Omental fat pad (tissue), 4 donors: ENCODE results near the gene FRAS1. TPM values are rescaled to one million over a fixed set of nuclear protein-coding genes. Genes with fewer than 3 reads are reported as not detected.

Experiments
- ATAC-seq: fragments of 150-250 bp; one replicate; pipeline ENCODE4 v1.9.1; 2016; ENCODE audit warnings: mild to moderate bottlenecking, moderate library complexity; ENCODE audit not compliant: low FRiP score
- DNase-seq: peaks from one replicate; pipeline ENCODE4 v3.0.0-alpha.2; 2019; ENCODE audit warnings: low spot score
- total RNA-seq, 4 donors: library from RNA; depleted of rRNA; stranded (reverse); fragments of >200 nt; gene quantifications; one replicate each; pipeline ENCODE4 v1.1.0, GENCODE V29; 2016
- TF ChIP-seq, protein P1 (sequence below), 3 donors: fragments of 450-650 bp; IDR thresholded peaks; one replicate each; pipeline ENCODE4 v1.5.1; 2016 to 2017; ENCODE audit warnings: antibody characterized with exemption in 3 of 3, mild to moderate bottlenecking in 3 of 3, moderate library complexity in 2 of 3

FRAS1 gene
- total RNA-seq, 4 donors from 2014 or later: 0.47 to 40.5 (median 7.7) TPM

DNA sequence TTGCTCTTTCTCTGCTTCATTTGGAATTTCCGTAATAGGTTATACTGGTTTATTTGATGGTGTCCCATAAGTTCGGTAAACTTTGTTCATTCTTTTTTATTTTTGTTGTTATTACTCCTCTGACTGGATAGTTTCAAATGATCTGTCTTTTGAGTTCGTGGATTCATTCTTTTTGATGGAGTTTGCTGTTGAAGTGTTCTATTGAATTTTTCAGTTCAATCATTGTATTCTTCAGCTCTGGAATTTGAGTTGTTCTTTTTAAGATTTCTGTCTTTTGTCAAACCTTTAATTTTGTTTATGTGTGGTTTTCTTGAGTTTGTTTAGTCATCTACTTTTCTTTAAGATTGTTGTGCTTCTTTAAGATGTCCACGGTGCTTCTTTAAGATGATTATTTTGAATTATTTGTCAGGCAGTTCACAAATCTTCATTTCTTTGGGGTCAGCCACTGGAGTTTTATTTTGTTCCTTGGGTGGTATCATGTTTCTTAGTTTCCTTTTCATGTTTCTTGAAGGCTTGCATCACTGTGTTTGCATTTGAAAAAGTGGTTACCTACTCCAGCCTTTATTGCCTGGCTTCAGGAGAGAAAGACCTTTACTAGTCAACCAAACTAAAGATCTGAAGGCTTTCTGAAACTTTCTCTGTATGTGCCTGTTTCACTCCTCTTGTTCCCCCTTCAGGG, 339.6 kb downstream of the FRAS1 start:
- no peak for ATAC-seq
- TF ChIP-seq, protein P1, sequence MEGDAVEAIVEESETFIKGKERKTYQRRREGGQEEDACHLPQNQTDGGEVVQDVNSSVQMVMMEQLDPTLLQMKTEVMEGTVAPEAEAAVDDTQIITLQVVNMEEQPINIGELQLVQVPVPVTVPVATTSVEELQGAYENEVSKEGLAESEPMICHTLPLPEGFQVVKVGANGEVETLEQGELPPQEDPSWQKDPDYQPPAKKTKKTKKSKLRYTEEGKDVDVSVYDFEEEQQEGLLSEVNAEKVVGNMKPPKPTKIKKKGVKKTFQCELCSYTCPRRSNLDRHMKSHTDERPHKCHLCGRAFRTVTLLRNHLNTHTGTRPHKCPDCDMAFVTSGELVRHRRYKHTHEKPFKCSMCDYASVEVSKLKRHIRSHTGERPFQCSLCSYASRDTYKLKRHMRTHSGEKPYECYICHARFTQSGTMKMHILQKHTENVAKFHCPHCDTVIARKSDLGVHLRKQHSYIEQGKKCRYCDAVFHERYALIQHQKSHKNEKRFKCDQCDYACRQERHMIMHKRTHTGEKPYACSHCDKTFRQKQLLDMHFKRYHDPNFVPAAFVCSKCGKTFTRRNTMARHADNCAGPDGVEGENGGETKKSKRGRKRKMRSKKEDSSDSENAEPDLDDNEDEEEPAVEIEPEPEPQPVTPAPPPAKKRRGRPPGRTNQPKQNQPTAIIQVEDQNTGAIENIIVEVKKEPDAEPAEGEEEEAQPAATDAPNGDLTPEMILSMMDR (IDR thresholded peaks at IDR 0.05): no peak

DNA sequence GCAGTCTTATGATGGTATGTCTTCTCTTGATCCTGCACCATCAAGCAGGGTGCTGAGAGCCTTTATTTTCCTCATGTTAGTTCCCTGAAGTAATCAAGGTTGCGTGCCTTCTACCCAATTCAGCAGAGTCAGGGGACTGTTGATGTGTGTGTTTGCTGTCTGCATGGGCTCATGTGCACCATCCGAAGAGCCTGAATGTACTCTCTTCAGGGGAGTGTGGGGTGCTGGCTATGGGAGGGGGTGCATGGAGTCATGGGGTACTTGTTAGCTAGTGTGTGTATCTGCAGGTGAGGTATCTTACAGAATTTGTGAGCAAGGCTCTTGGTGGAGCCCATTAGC, 340.1 kb downstream of the FRAS1 start:
- DNase-seq (no peak), ATAC-seq (no peak)
- TF ChIP-seq, protein P1 (IDR thresholded peaks at IDR 0.05): no peak

More for the DNA sequence above, 339.6 kb downstream of the FRAS1 start:
- DNase-seq: no peak

DNA sequence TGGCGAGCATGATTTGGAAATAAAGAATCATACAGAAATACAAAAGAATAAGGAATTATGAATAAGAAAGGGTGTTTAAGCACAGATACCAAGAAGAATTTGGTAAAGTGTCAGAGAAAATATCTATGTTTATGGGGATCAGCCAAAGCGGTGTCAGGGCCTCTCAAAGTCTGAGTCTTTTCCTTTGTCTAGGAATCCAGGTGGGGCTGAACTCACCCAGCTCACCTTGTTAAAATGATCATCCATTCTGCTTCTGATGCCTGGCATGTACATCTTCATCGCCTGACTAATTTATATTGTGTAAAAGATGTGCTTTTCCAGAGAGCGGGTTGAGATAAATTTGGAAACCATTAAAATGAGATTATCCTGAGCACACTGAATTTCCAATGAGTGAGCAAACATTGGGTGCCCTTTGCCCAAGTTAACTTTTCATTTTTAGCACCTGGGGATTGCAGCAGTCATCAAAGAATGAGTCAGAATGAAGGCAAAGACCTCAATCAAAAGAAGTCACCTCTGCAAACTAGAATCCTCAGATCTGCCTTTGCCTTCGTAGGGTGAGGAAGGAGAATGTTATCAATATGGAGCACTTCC, 352.6 kb downstream of the FRAS1 start:
- TF ChIP-seq, protein P1 (IDR thresholded peaks at IDR 0.05): no peak
- DNase-seq (no peak), ATAC-seq (no peak)

DNA sequence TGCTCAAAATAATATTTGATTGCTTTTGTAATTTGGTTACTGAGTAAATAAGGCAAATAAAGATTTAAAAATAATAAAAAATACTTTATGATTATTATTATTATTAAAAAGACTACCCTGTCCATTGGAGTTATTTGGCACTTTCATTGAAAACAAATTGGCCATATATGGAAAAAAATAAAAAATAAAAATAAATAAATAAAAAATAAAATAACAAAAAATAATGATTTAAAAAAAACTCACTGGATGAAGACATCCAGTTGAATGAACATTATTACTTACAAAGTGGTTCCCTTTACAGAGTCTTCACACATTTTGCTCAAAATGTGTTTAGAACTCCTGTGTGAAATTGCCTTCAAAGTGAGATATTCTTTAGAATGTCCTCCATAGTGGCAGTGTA, 353.1 kb downstream of the FRAS1 start:
- TF ChIP-seq, protein P1 (IDR thresholded peaks at IDR 0.05): no peak
- ATAC-seq (no peak), DNase-seq (no peak)

DNA sequence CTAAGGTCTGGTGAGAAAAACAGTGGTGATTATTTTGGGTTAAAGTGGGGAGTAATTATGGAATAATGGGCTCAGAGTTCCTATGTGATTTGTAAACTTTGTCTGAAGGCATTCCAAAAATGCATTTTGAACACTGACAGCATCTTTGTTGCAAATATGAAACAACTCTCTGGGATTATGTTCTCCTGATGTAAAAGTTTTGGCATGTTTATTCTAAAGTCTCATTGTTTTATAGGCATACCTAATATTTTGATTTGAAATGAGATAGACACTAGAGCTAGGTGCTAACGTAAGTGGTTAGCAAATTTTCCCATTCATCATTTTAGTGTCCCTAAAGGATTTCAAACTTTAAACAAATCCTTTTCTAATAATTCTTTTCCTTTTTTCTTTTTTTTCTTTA, 353.6 kb downstream of the FRAS1 start:
- ATAC-seq: no peak
- TF ChIP-seq, protein P1 (IDR thresholded peaks at IDR 0.05): no peak
- no peak for DNase-seq

DNA sequence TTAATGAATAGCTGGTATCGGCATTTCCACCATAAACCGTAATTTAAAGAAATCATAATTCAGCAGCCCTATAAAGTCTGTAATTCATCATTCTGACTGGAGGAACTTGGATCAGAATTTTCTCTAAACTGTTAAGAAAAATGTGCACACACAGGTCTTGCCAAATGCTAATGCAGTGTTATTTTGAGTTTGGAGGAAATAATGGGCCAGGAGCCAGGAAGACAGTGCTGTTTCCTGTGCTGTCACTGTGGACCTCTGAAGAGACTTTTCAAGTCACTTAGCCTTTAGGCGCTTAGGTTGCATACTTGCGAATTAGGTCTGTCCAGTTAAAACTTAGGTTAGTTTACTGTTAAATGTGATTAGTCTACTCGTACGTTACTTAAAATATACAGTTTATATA, 357.0 kb downstream of the FRAS1 start:
- TF ChIP-seq, protein P1 (IDR thresholded peaks at IDR 0.05): no peak
- DNase-seq: no peak
- no peak for ATAC-seq

DNA sequence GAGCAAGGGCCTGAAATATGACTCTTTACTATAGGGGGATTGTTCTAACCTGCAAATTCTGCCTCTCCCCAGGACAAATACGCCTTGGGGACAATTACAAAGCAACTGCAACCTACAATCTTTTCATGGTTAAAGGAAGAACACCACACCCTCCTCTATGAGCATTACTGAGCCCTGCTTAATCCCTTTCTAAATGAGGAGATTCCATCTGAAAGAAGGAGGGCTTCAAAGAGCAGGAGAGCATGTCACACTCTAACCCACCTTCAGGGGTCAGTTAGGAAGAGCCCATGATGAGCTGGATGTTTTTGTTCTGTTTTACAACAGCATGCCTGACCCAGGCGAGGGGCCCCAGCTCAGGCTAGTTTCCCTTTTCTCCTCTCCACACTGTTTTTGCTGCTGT, 360.5 kb downstream of the FRAS1 start:
- no peak for DNase-seq

More for the DNA sequence above, 360.5 kb downstream of the FRAS1 start:
- TF ChIP-seq, protein P1 (IDR thresholded peaks at IDR 0.05): no peak
- no peak for ATAC-seq
